Omental fat pad (tissue), 4 donors: Measurements from ENCODE around the gene VWA3B. TPM values are rescaled to one million over a fixed set of nuclear protein-coding genes. Genes with fewer than 3 reads are reported as not detected.
"Not testable (repeated sequence)": the region's sequence is repeated elsewhere in the genome, so short reads cannot be mapped to it uniquely, and the experiment has no call there.

ENCODE experiments used
- ATAC-seq: fragments of 150-250 bp; one replicate; pipeline ENCODE4 v1.9.1; 2016; ENCODE audit warnings: mild to moderate bottlenecking, moderate library complexity; ENCODE audit not compliant: low FRiP score
- DNase-seq: peaks from one replicate; pipeline ENCODE4 v3.0.0-alpha.2; 2019; ENCODE audit warnings: low spot score
- CTCF ChIP-seq, 3 donors: fragments of 450-650 bp; IDR thresholded peaks; one replicate each; pipeline ENCODE4 v1.5.1; 2016 to 2017; ENCODE audit warnings: antibody characterized with exemption in 3 of 3, mild to moderate bottlenecking in 3 of 3, moderate library complexity in 2 of 3
- total RNA-seq, 4 donors: library from RNA; depleted of rRNA; stranded (reverse); fragments of >200 nt; gene quantifications; one replicate each; pipeline ENCODE4 v1.1.0, GENCODE V29; 2016

The VWA3B gene
- total RNA-seq, 4 donors from 2014 or later = 0.32 TPM; not detected in 3

- DNase-seq (no peak), ATAC-seq (no peak)
- no peak for TF ChIP-seq CTCF (IDR thresholded peaks at IDR 0.05)
These were observed 211.8 kb downstream of the VWA3B start for GRCh38 chr2:98298683-98299164.

GRCh38 chr2:98299211-98299905 lies 212.4 kb downstream of the VWA3B start:
- DNase-seq = no peak

GRCh38 chr2:98300141-98300874 lies 213.3 kb downstream of the VWA3B start:
- no peak for DNase-seq
- no peak for ATAC-seq
- TF ChIP-seq CTCF (IDR thresholded peaks at IDR 0.05) = no peak

More at GRCh38 chr2:98299211-98299905, 212.4 kb downstream of the VWA3B start:
- TF ChIP-seq CTCF (IDR thresholded peaks at IDR 0.05) = no peak
- no peak for ATAC-seq

GRCh38 chr2:98301469-98301868 lies 214.5 kb downstream of the VWA3B start:
- DNase-seq (no peak), ATAC-seq (no peak)
- TF ChIP-seq CTCF (IDR thresholded peaks at IDR 0.05) = no peak

- not testable (repeated sequence) for ATAC-seq, DNase-seq
These were observed 220.2 kb downstream of the VWA3B start for GRCh38 chr2:98307131-98307696.

GRCh38 chr2:98308068-98308467 lies 221.1 kb downstream of the VWA3B start:
- no peak for DNase-seq
- TF ChIP-seq CTCF (IDR thresholded peaks at IDR 0.05) = no peak
- ATAC-seq = no peak

- ATAC-seq (no peak), DNase-seq (no peak)
- TF ChIP-seq CTCF (IDR thresholded peaks at IDR 0.05) = no peak
These were observed 221.6 kb downstream of the VWA3B start for GRCh38 chr2:98308532-98308931.
